ENCODE data around the gene RALGPS1.
"Not testable (repeated sequence)": the region's sequence is repeated elsewhere in the genome, so short reads cannot be mapped to it uniquely, and the experiment has no call there.

Gene RALGPS1

DNA sequence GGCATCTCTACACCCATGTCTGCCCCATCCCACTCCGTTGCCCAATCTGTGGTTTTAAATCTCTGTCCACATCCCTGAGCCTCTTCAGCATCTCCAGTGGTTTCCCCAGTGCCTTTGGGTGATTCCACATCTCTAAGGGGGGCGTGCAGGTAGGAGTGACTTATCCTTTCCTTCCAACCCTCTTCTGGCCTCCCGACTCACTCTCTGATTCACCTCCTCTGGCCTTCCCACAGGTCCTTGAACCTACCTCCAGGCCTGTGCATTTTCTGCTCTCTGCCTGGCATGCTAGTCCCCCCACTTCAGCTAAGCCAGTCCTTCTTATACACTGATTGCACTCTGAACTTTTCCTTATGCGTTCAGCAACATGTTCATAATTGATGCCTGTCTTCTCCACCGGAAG is 99.0 kb downstream of the RALGPS1 start:
- DNase-seq: no peak
- no peak overlapping the region for H3K27ac ChIP-seq (ENCODE audit: insufficient read depth in 1 of 2, low read depth in 1 of 2, low read length in 2 of 2, poor library complexity in 1 of 2, severe bottlenecking in 2 of 2)
- CTCF ChIA-PET: no interaction called here

DNA sequence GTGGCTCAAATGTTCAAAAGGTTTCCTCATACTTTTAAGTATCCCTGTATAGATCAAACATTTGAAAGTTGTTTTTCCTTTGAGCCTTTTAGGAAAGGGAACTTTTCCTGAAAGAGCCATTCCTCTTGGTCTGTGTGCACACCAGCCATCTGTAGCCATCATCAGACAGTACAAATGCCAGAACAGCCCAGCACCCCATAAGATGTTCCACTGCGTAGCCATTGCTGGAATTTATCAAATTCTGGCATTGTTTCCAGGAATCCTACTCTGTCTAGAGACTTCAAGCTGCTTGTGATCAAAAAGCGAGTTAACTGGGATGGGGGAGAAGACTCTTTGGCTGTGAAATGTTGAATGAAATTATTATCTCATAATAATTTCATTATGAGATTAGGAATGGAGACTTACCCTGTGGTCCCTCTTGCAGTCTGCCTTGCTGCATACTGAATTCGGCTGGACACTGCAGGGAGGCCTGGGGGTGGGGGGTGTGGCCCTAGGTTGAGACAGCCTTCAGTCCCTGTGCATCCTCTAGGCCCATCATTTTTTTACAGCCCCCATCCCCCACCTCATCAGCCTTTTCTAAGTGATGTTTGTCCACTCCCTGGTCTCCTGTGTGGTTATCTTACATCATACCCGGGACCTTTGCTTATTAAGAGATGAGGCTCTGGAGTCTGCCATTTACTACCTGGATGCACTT is 99.8 kb downstream of the RALGPS1 start:
- H3K27me3 ChIP-seq (replicated peaks in 2 of 5; ENCODE audit: control insufficient read depth in 4 of 5, insufficient read depth in 5 of 5, low read length in 4 of 5): peaks cover 0 to 17% (median 3%) of the 10 kb centered on the region in 5 experiments
- POLR2A ChIA-PET: no interaction called here
- H3K4me3 ChIP-seq (ENCODE audit: control insufficient read depth in 1 of 7, extremely low read depth in 1 of 7, insufficient read depth in 4 of 7, low read depth in 2 of 7, low read length in 6 of 7): no peak overlapping the region
- CTCF ChIA-PET: no interaction called here
- no peak overlapping the region for H3K27ac ChIP-seq (ENCODE audit: insufficient read depth in 1 of 2, low read depth in 1 of 2, low read length in 2 of 2, poor library complexity in 1 of 2, severe bottlenecking in 2 of 2)
- H3K36me3 ChIP-seq (ENCODE audit: control insufficient read depth in 4 of 4, insufficient read depth in 4 of 4, low read length in 3 of 4): no peaks in the 10 kb centered on the region
- WGBS (ENCODE audit: insufficient coverage): 100% methylated on average over 3 of the region's 4 CpGs
- H3K4me1 ChIP-seq (ENCODE audit: control extremely low read depth in 1 of 4, control insufficient read depth in 4 of 4, insufficient read depth in 4 of 4, low read length in 3 of 4): no peaks in the 10 kb centered on the region
- no peak for DNase-seq
- no peaks in the 10 kb centered on the region for H3K9me3 ChIP-seq (ENCODE audit: control extremely low read depth in 1 of 5, control insufficient read depth in 4 of 5, insufficient read depth in 2 of 5, low read depth in 1 of 5, low read length in 4 of 5)

More for the DNA sequence above, 99.0 kb downstream of the RALGPS1 start:
- 96% methylated on average over 5 of the region's 5 CpGs for WGBS (ENCODE audit: insufficient coverage)
- no peaks in the 10 kb centered on the region for H3K9me3 ChIP-seq (ENCODE audit: control extremely low read depth in 1 of 5, control insufficient read depth in 4 of 5, insufficient read depth in 2 of 5, low read depth in 1 of 5, low read length in 4 of 5)
- POLR2A ChIA-PET: no interaction called here
- no peaks in the 10 kb centered on the region for H3K4me1 ChIP-seq (ENCODE audit: control extremely low read depth in 1 of 4, control insufficient read depth in 4 of 4, insufficient read depth in 4 of 4, low read length in 3 of 4)
- peaks cover 0 to 17% (median 3%) of the 10 kb centered on the region in 5 experiments for H3K27me3 ChIP-seq (replicated peaks in 2 of 5; ENCODE audit: control insufficient read depth in 4 of 5, insufficient read depth in 5 of 5, low read length in 4 of 5)
- H3K36me3 ChIP-seq (ENCODE audit: control insufficient read depth in 4 of 4, insufficient read depth in 4 of 4, low read length in 3 of 4): no peaks in the 10 kb centered on the region
- H3K4me3 ChIP-seq (ENCODE audit: control insufficient read depth in 1 of 7, extremely low read depth in 1 of 7, insufficient read depth in 4 of 7, low read depth in 2 of 7, low read length in 6 of 7): no peak overlapping the region

DNA sequence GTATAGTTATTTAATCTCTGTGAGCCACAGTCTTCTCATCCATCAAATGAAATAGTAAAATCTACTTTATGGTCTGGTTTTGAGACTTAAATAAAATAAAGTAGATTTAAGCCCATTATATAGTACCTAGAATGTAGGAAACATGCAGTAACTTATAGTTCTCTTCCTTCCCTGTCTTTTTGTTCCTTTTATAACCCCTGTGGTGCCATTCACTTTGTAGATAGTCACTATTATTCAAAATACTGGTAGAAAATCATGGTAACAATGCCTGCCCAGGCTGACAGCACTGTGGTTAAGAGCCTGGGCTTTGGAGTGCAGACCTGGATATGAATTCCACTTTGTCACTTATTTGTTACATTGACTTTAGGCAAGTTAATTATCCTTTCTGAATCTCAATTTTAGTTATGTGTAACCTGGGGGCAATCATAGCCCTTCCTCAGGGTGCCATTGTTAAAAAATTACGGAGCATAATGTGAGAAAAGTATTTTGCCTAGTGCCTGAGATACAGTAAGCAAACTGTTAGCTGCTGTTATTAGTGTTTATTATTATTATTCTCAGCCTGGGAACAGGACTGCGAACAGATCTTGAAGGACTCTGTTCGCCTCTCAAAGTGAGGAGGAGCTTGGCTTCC is 100.4 kb downstream of the RALGPS1 start:
- no peak overlapping the region for H3K4me3 ChIP-seq (ENCODE audit: control insufficient read depth in 1 of 7, extremely low read depth in 1 of 7, insufficient read depth in 4 of 7, low read depth in 2 of 7, low read length in 6 of 7)
- peaks cover 0 to 17% (median 3%) of the 10 kb centered on the region in 5 experiments for H3K27me3 ChIP-seq (replicated peaks in 2 of 5; ENCODE audit: control insufficient read depth in 4 of 5, insufficient read depth in 5 of 5, low read length in 4 of 5)
- no peaks in the 10 kb centered on the region for H3K9me3 ChIP-seq (ENCODE audit: control extremely low read depth in 1 of 5, control insufficient read depth in 4 of 5, insufficient read depth in 2 of 5, low read depth in 1 of 5, low read length in 4 of 5)
- ChIA-PET POLR2A (no interaction called here), CTCF (no interaction called here)
- no peaks in the 10 kb centered on the region for H3K4me1 ChIP-seq (ENCODE audit: control extremely low read depth in 1 of 4, control insufficient read depth in 4 of 4, insufficient read depth in 4 of 4, low read length in 3 of 4)
- H3K27ac ChIP-seq (ENCODE audit: insufficient read depth in 1 of 2, low read depth in 1 of 2, low read length in 2 of 2, poor library complexity in 1 of 2, severe bottlenecking in 2 of 2): no peak overlapping the region
- WGBS (ENCODE audit: insufficient coverage): 100% methylated on average over 3 of the region's 3 CpGs
- H3K36me3 ChIP-seq (ENCODE audit: control insufficient read depth in 4 of 4, insufficient read depth in 4 of 4, low read length in 3 of 4): no peaks in the 10 kb centered on the region
- no peak for DNase-seq

DNA sequence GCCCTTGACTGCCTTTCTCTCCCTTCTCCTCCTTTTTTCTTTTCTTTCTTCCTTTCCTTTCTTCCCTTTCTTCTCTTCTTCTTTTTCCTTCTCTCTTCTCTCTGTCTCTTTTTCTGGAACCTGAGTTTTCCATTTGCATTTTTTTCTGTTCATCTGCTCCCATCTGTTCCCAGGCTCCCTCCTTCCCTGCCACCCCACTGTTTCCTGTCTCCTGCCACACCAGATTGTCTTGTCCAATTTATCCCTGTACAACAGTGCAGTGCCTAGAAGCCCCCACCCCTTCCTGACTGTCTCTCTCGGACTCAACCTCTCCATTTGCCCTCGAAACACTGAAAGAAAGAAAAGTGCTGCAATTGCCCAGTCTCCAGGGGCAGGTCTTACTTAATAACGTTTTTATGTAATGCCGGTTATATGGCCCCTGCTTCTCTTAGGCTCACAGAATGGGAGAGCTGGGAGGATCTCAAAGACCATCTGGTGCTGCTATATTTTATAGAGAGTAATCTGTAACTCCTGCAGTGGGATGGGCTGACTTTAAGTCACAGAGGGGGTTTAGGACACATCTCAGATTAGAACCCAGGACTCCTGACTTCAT is 101.4 kb downstream of the RALGPS1 start:
- no peak for DNase-seq
- no peak overlapping the region for H3K4me3 ChIP-seq (ENCODE audit: control insufficient read depth in 1 of 7, extremely low read depth in 1 of 7, insufficient read depth in 4 of 7, low read depth in 2 of 7, low read length in 6 of 7)
- no peaks in the 10 kb centered on the region for H3K4me1 ChIP-seq (ENCODE audit: control extremely low read depth in 1 of 4, control insufficient read depth in 4 of 4, insufficient read depth in 4 of 4, low read length in 3 of 4)
- peaks cover 0 to 17% (median 3%) of the 10 kb centered on the region in 5 experiments for H3K27me3 ChIP-seq (replicated peaks in 2 of 5; ENCODE audit: control insufficient read depth in 4 of 5, insufficient read depth in 5 of 5, low read length in 4 of 5)
- ChIA-PET CTCF (interaction anchor here (0.5 kb wide), 1 partner anchor 148 kb away, joined by 3 read pairs; no protein-coding TSS in a partner anchor), POLR2A (no interaction called here)
- no peaks in the 10 kb centered on the region for H3K9me3 ChIP-seq (ENCODE audit: control extremely low read depth in 1 of 5, control insufficient read depth in 4 of 5, insufficient read depth in 2 of 5, low read depth in 1 of 5, low read length in 4 of 5)
- no peak overlapping the region for H3K27ac ChIP-seq (ENCODE audit: insufficient read depth in 1 of 2, low read depth in 1 of 2, low read length in 2 of 2, poor library complexity in 1 of 2, severe bottlenecking in 2 of 2)
- WGBS (ENCODE audit: insufficient coverage): 100% methylated on average over 4 of the region's 4 CpGs
- no peaks in the 10 kb centered on the region for H3K36me3 ChIP-seq (ENCODE audit: control insufficient read depth in 4 of 4, insufficient read depth in 4 of 4, low read length in 3 of 4)

DNA sequence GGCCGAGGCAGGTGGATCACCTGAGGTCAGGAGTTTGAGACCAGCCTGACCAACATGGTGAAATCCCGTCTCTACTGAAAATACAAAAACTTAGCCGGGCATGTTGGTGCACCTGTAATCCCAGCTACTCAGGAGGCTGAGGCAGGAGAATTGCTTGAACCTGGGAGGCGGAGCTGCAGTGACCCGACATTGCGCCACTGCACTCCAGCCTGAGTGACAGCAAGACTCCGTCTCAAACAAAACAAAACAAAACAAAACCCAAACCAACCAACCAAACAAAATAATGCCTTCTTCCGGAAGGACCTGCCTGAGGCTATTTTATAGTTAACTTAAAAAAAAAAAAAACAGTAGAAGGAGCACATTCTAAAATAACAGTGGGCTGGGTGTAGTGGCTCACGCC is 103.4 kb downstream of the RALGPS1 start:
- H3K9me3 ChIP-seq (ENCODE audit: control extremely low read depth in 1 of 5, control insufficient read depth in 4 of 5, insufficient read depth in 2 of 5, low read depth in 1 of 5, low read length in 4 of 5); DNase-seq; H3K36me3 ChIP-seq (ENCODE audit: control insufficient read depth in 4 of 4, insufficient read depth in 4 of 4, low read length in 3 of 4); POLR2A ChIA-PET; H3K27ac ChIP-seq (ENCODE audit: insufficient read depth in 1 of 2, low read depth in 1 of 2, low read length in 2 of 2, poor library complexity in 1 of 2, severe bottlenecking in 2 of 2); H3K4me3 ChIP-seq (ENCODE audit: control insufficient read depth in 1 of 7, extremely low read depth in 1 of 7, insufficient read depth in 4 of 7, low read depth in 2 of 7, low read length in 6 of 7); H3K27me3 ChIP-seq (replicated peaks in 2 of 5; ENCODE audit: control insufficient read depth in 4 of 5, insufficient read depth in 5 of 5, low read length in 4 of 5); H3K4me1 ChIP-seq (ENCODE audit: control extremely low read depth in 1 of 4, control insufficient read depth in 4 of 4, insufficient read depth in 4 of 4, low read length in 3 of 4): not testable (repeated sequence)
- 100% methylated on average over 4 of the region's 9 CpGs for WGBS (ENCODE audit: insufficient coverage)
- CTCF ChIA-PET: interaction anchor here (0.9 kb wide), 1 partner anchor 105 kb away, joined by 3 read pairs; no protein-coding TSS in a partner anchor

DNA sequence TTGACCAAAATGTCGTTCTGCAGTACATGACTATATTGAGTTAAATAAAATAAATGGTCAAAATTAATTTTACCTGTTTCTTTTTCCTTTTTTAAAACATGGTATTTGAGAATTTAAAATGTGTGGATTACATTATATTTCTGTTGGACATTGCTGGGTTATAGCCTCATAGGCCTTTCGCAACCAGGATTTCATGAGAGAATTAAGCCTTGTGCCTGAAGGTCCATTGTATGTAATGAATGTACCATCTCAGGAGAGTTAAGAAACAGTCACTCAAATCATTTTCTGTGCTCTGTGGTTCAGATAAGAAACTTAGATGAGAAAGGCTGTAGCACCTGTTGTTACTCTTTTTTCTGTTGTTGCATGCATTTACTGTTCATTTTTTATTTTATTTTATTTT is 104.4 kb downstream of the RALGPS1 start:
- H3K27me3 ChIP-seq (replicated peaks in 2 of 5; ENCODE audit: control insufficient read depth in 4 of 5, insufficient read depth in 5 of 5, low read length in 4 of 5): peaks cover 0 to 5% (median 1%) of the 10 kb centered on the region in 5 experiments
- no peak for DNase-seq
- ChIA-PET POLR2A (no interaction called here), CTCF (interaction anchor here (0.6 kb wide), 1 partner anchor 77 kb away, joined by 3 read pairs; no protein-coding TSS in a partner anchor)
- no peaks in the 10 kb centered on the region for H3K36me3 ChIP-seq (ENCODE audit: control insufficient read depth in 4 of 4, insufficient read depth in 4 of 4, low read length in 3 of 4)
- H3K27ac ChIP-seq (ENCODE audit: insufficient read depth in 1 of 2, low read depth in 1 of 2, low read length in 2 of 2, poor library complexity in 1 of 2, severe bottlenecking in 2 of 2): no peak overlapping the region
- H3K9me3 ChIP-seq (ENCODE audit: control extremely low read depth in 1 of 5, control insufficient read depth in 4 of 5, insufficient read depth in 2 of 5, low read depth in 1 of 5, low read length in 4 of 5): no peaks in the 10 kb centered on the region
- no peaks in the 10 kb centered on the region for H3K4me1 ChIP-seq (ENCODE audit: control extremely low read depth in 1 of 4, control insufficient read depth in 4 of 4, insufficient read depth in 4 of 4, low read length in 3 of 4)
- no peak overlapping the region for H3K4me3 ChIP-seq (ENCODE audit: control insufficient read depth in 1 of 7, extremely low read depth in 1 of 7, insufficient read depth in 4 of 7, low read depth in 2 of 7, low read length in 6 of 7)
- whole genome bisulfite sequencing (ENCODE audit: insufficient coverage): 100% methylated on average over 1 of the region's 2 CpGs
